ENCODE data around the gene GPX2.

DNA sequence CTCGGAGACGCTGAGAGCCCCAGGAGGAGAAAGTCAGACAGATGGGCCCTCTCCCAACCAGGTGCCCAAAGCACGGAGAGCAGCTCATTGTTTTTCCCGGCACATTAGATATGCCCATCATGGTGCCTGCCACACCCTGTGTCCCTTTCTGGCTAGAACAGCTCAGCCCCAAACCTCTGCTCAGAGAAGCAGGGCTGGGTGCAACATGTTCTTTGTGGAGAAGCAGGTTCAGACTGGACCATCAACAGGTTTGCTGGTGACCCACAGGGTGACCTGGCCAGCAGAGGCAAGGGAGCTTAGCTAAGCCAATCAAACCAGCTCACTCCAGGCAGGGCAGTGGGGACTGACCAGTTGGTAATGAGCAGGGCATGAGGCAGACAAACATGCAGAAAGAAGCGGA is 16.2 kb upstream of the GPX2 start:
- TF ChIP-seq CTCF (conservative IDR thresholded peaks at IDR 0.05; ENCODE audit: low read depth, low read length): no peak
- TF ChIP-seq EZH2 (IDR thresholded peaks at IDR 0.05; ENCODE audit: borderline replicate concordance, low read depth, low read length, poor library complexity, severe bottlenecking): no peak
